Measurements from ENCODE around the gene MAP4K1.

Gene MAP4K1

GRCh38 chr19:38543286-38543806 lies 74.4 kb downstream of the MAP4K1 start:
- no peak for DNase-seq

- no peak for DNase-seq
Measured at GRCh38 chr19:38542040-38542439, 75.7 kb downstream of the MAP4K1 start.

GRCh38 chr19:38539751-38540150 lies 78.0 kb downstream of the MAP4K1 start:
- DNase-seq = no peak

- DNase-seq = peak; percentile 73
Measured at GRCh38 chr19:38538793-38539528, 78.8 kb downstream of the MAP4K1 start.

- no peak for DNase-seq
Measured at GRCh38 chr19:38538386-38538785, 79.4 kb downstream of the MAP4K1 start.

Measured in CD4-positive, alpha-beta T cell treated with Interleukin-10 for 1 hour (primary cell).